Measurements from ENCODE around the gene ZNF414.

DNA sequence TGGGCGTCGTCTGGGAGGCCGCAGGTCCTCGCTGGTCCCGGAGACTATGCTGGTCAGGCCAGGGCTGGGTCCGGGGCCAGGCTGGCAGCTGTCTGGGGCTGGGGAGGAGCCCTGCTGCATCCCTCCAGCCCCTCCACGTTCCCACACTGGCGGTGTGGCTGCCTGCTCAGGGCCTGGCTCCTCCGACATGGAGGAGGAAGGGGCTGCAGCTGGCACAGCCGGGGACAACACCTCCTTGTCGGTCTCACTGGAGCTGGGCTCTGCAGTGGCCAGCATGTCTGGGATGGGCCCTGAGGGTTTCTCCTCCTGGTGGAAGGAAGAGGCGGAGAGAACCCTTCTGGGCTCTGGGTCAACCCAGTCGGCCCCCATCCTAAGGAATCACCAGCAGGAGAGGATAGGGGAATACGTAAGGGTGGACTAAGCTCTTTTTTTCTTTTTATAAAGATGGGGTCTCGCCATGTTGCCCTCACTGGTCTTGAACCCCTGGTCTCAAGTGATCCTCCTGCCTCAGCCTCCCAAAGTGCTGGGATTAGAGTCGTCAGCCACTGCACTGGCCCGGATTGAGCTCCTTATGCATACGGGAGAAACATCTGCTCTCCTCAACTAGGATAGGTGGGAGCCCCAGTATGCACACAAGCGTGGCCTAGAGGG is 806 bp downstream of the ZNF414 start:
- TF ChIP-seq, protein P1, sequence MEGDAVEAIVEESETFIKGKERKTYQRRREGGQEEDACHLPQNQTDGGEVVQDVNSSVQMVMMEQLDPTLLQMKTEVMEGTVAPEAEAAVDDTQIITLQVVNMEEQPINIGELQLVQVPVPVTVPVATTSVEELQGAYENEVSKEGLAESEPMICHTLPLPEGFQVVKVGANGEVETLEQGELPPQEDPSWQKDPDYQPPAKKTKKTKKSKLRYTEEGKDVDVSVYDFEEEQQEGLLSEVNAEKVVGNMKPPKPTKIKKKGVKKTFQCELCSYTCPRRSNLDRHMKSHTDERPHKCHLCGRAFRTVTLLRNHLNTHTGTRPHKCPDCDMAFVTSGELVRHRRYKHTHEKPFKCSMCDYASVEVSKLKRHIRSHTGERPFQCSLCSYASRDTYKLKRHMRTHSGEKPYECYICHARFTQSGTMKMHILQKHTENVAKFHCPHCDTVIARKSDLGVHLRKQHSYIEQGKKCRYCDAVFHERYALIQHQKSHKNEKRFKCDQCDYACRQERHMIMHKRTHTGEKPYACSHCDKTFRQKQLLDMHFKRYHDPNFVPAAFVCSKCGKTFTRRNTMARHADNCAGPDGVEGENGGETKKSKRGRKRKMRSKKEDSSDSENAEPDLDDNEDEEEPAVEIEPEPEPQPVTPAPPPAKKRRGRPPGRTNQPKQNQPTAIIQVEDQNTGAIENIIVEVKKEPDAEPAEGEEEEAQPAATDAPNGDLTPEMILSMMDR (IDR thresholded peaks at IDR 0.05), result no peak
- TF ChIP-seq POLR2A (IDR thresholded peaks at IDR 0.05), result no peak
